ENCODE data around the gene AP2M1.
A peak's percentile ranks its signal among the peaks of the same experiment; 100 is the strongest.

The AP2M1 gene

GRCh38 chr3:184223946-184224345 is 49.3 kb downstream of the AP2M1 start:
- Histone ChIP-seq H3K4me3 (ENCODE audit: low read length, poor library complexity, severe bottlenecking) (no peak overlapping the region), H3K9me2 (replicated peaks; ENCODE audit: low read depth, low read length) (no peaks in the 10 kb centered on the region), H3K9ac (ENCODE audit: low read depth, low read length, poor library complexity, severe bottlenecking) (no peak overlapping the region), H3K9me3 (ENCODE audit: insufficient read depth, low read depth, low read length) (no peaks in the 10 kb centered on the region), H2AFZ (ENCODE audit: low read length) (no peak overlapping the region), H3K4me2 (ENCODE audit: low read depth, low read length, poor library complexity, severe bottlenecking) (no peak overlapping the region), H4K20me1 (ENCODE audit: insufficient read depth, low read length, poor library complexity, severe bottlenecking) (no peaks in the 10 kb centered on the region), H3K79me2 (ENCODE audit: insufficient read depth, low read length) (no peaks in the 10 kb centered on the region), H3K4me1 (ENCODE audit: insufficient read depth, low read length, poor library complexity, severe bottlenecking) (no peaks in the 10 kb centered on the region), H3K27me3 (ENCODE audit: insufficient read depth, low read length, poor library complexity, severe bottlenecking) (no peaks in the 10 kb centered on the region), H3K36me3 (ENCODE audit: insufficient read depth, low read length) (no peaks in the 10 kb centered on the region), H3F3A (ENCODE audit: low read depth) (no peaks in the 10 kb centered on the region)
- TF ChIP-seq CTCF (conservative IDR thresholded peaks at IDR 0.05; ENCODE audit: low read length), result no peak
- no peak for TF ChIP-seq EZH2phosphoT487 (IDR thresholded peaks at IDR 0.05; ENCODE audit: borderline replicate concordance)

GRCh38 chr3:184227481-184227935 is 52.9 kb downstream of the AP2M1 start:
- no peak for TF ChIP-seq EZH2phosphoT487 (IDR thresholded peaks at IDR 0.05; ENCODE audit: borderline replicate concordance)
- peak; percentile 85 for TF ChIP-seq CTCF (conservative IDR thresholded peaks at IDR 0.05; ENCODE audit: low read length)
- no peaks in the 10 kb centered on the region for H3K9me3 ChIP-seq (ENCODE audit: insufficient read depth, low read depth, low read length)
- no peak overlapping the region for H3K9ac ChIP-seq (ENCODE audit: low read depth, low read length, poor library complexity, severe bottlenecking)

GRCh38 chr3:184228376-184229137 is 53.9 kb downstream of the AP2M1 start:
- H3F3A ChIP-seq (ENCODE audit: low read depth), result no peaks in the 10 kb centered on the region
- H3K36me3 ChIP-seq (ENCODE audit: insufficient read depth, low read length), result no peaks in the 10 kb centered on the region
- H2AFZ ChIP-seq (ENCODE audit: low read length), result peak overlapping the region; percentile 91
- peak overlapping the region; percentile 72 for H3K4me3 ChIP-seq (ENCODE audit: low read length, poor library complexity, severe bottlenecking)
- H3K9me3 ChIP-seq (ENCODE audit: insufficient read depth, low read depth, low read length), result no peaks in the 10 kb centered on the region
- no peaks in the 10 kb centered on the region for H3K4me1 ChIP-seq (ENCODE audit: insufficient read depth, low read length, poor library complexity, severe bottlenecking)
- H3K4me2 ChIP-seq (ENCODE audit: low read depth, low read length, poor library complexity, severe bottlenecking), result peak overlapping the region; percentile 81
- no peaks in the 10 kb centered on the region for H4K20me1 ChIP-seq (ENCODE audit: insufficient read depth, low read length, poor library complexity, severe bottlenecking)
- H3K9me2 ChIP-seq (replicated peaks; ENCODE audit: low read depth, low read length), result no peaks in the 10 kb centered on the region
- TF ChIP-seq EZH2phosphoT487 (IDR thresholded peaks at IDR 0.05; ENCODE audit: borderline replicate concordance), result no peak
- peak; percentile 36 for TF ChIP-seq CTCF (conservative IDR thresholded peaks at IDR 0.05; ENCODE audit: low read length)
- H3K9ac ChIP-seq (ENCODE audit: low read depth, low read length, poor library complexity, severe bottlenecking), result no peak overlapping the region
- H3K27me3 ChIP-seq (ENCODE audit: insufficient read depth, low read length, poor library complexity, severe bottlenecking), result no peaks in the 10 kb centered on the region
- H3K79me2 ChIP-seq (ENCODE audit: insufficient read depth, low read length), result no peaks in the 10 kb centered on the region

More at GRCh38 chr3:184227481-184227935, 52.9 kb downstream of the AP2M1 start:
- Histone ChIP-seq H3K4me1 (ENCODE audit: insufficient read depth, low read length, poor library complexity, severe bottlenecking) (no peaks in the 10 kb centered on the region), H3K79me2 (ENCODE audit: insufficient read depth, low read length) (no peaks in the 10 kb centered on the region), H3K4me2 (ENCODE audit: low read depth, low read length, poor library complexity, severe bottlenecking) (no peak overlapping the region), H3K27me3 (ENCODE audit: insufficient read depth, low read length, poor library complexity, severe bottlenecking) (no peaks in the 10 kb centered on the region), H3K36me3 (ENCODE audit: insufficient read depth, low read length) (no peaks in the 10 kb centered on the region), H2AFZ (ENCODE audit: low read length) (no peak overlapping the region), H4K20me1 (ENCODE audit: insufficient read depth, low read length, poor library complexity, severe bottlenecking) (no peaks in the 10 kb centered on the region), H3F3A (ENCODE audit: low read depth) (no peaks in the 10 kb centered on the region), H3K9me2 (replicated peaks; ENCODE audit: low read depth, low read length) (no peaks in the 10 kb centered on the region), H3K4me3 (ENCODE audit: low read length, poor library complexity, severe bottlenecking) (no peak overlapping the region)
